ENCODE measurements around the gene ERF. TPM values are rescaled to one million over a fixed set of nuclear protein-coding genes. Genes with fewer than 3 reads are reported as not detected.

ERF gene
- polyA plus RNA-seq, 3 donors: 65.2 to 78.9 (median 74.2) TPM

- no peak for DNase-seq (ENCODE audit: extremely low read depth in 1 of 11, low read depth in 9 of 11, low spot score in 4 of 11)
Measured at GRCh38 chr19:42249769-42250168, 5.2 kb downstream of the ERF start.

GRCh38 chr19:42249149-42249750 lies 5.7 kb downstream of the ERF start:
- DNase-seq (ENCODE audit: extremely low read depth in 1 of 11, low read depth in 9 of 11, low spot score in 4 of 11): no peak

- no peak for DNase-seq (ENCODE audit: extremely low read depth in 1 of 11, low read depth in 9 of 11, low spot score in 4 of 11)
Measured at GRCh38 chr19:42248270-42249148, 6.4 kb downstream of the ERF start.

GRCh38 chr19:42247640-42248199 lies 7.2 kb downstream of the ERF start:
- DNase-seq (ENCODE audit: extremely low read depth in 1 of 11, low read depth in 9 of 11, low spot score in 4 of 11): no peak

GRCh38 chr19:42246922-42247639 lies 7.8 kb downstream of the ERF start:
- DNase-seq (ENCODE audit: extremely low read depth in 1 of 11, low read depth in 9 of 11, low spot score in 4 of 11): no peak

- DNase-seq (ENCODE audit: extremely low read depth in 1 of 11, low read depth in 9 of 11, low spot score in 4 of 11): no peak
Measured at GRCh38 chr19:42246143-42246921, 8.6 kb downstream of the ERF start.

GRCh38 chr19:42245231-42245630 lies 9.7 kb downstream of the ERF start:
- DNase-seq (ENCODE audit: extremely low read depth in 1 of 11, low read depth in 9 of 11, low spot score in 4 of 11): no peak

- peak; percentile 84 to 95 (median 92) for DNase-seq (ENCODE audit: extremely low read depth in 1 of 11, low read depth in 9 of 11, low spot score in 4 of 11)
Measured at GRCh38 chr19:42244347-42245220, 10.3 kb downstream of the ERF start.

GRCh38 chr19:42242512-42243409 lies 12.2 kb downstream of the ERF start, which contains the start of gene GSK3A:
Gene GSK3A (minus strand): TSS chr19:42242602. CDS start chr19:42242465, 137 bp downstream.
- peak; percentile 96 to 99 (median 99) for DNase-seq (ENCODE audit: extremely low read depth in 1 of 11, low read depth in 9 of 11, low spot score in 4 of 11)

- no peak for DNase-seq (ENCODE audit: extremely low read depth in 1 of 11, low read depth in 9 of 11, low spot score in 4 of 11)
Measured at GRCh38 chr19:42242069-42242511, 12.8 kb downstream of the ERF start.

GRCh38 chr19:42241279-42241678 lies 13.6 kb downstream of the ERF start:
- DNase-seq (ENCODE audit: extremely low read depth in 1 of 11, low read depth in 9 of 11, low spot score in 4 of 11): no peak

GRCh38 chr19:42239544-42240220 lies 15.2 kb downstream of the ERF start:
- no peak for DNase-seq (ENCODE audit: extremely low read depth in 1 of 11, low read depth in 9 of 11, low spot score in 4 of 11)

GRCh38 chr19:42235181-42235580 lies 19.7 kb downstream of the ERF start:
- DNase-seq (ENCODE audit: extremely low read depth in 1 of 11, low read depth in 9 of 11, low spot score in 4 of 11): no peak

GRCh38 chr19:42234364-42234763 lies 20.6 kb downstream of the ERF start:
- DNase-seq (ENCODE audit: extremely low read depth in 1 of 11, low read depth in 9 of 11, low spot score in 4 of 11): no peak

- DNase-seq (ENCODE audit: extremely low read depth in 1 of 11, low read depth in 9 of 11, low spot score in 4 of 11): no peak
Measured at GRCh38 chr19:42233678-42234292, 21.1 kb downstream of the ERF start.

GRCh38 chr19:42233106-42233505 lies 21.8 kb downstream of the ERF start:
- no peak for DNase-seq (ENCODE audit: extremely low read depth in 1 of 11, low read depth in 9 of 11, low spot score in 4 of 11)
